CD4-positive, alpha-beta T cell treated with Interleukin-17A for 1 hour (primary cell): ENCODE measurements around the gene LRFN2.

Experiments
- DNase-seq: peaks from one replicate; pipeline ENCODE4 v3.0.0-alpha.2; 2020

Gene LRFN2

GRCh38 chr6:40509716-40510260, 77.4 kb downstream of the LRFN2 start:
- DNase-seq: no peak

DNA sequence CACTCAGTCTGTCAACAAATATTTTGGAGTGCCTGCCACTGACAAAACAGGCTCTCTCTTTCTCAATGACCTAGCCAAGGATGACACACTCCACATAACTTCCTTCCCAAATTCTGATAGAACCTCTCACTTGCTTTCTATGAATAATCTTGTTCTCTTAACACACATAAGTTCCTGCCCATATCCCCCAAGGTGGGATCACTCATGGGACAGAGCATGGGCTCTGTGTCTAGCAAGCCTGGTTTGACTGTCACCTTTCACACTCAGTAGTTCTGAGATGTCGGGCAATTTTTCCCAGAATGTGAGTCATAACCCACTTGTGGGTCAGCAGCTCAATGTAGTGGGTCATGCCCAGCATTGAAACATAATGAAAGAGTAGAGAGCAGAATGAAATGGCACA, 78.1 kb downstream of the LRFN2 start:
- DNase-seq: no peak

GRCh38 chr6:40506954-40507353, 80.2 kb downstream of the LRFN2 start:
- DNase-seq: no peak

GRCh38 chr6:40505191-40505810, 81.9 kb downstream of the LRFN2 start:
- DNase-seq: no peak

DNA sequence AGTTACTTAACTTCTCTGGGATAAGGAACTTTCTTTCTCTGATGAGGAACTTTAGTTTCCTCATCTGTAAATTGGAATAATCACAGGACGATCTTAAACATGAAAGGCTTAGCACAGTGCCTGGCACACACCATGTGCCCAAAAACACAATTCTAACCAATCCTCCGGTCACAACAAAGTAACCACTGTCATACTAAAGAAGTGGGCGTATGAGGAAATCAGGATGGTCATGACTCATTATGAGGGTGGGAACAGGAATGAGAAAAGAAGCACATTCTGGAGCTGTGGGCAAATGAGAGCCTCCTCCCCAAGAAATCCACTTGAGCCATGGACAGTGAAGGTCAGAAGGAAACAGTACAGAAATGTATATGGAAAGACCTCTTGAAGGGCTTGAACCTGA, 82.9 kb downstream of the LRFN2 start:
- DNase-seq: no peak

GRCh38 chr6:40500227-40500626, 86.9 kb downstream of the LRFN2 start:
- no peak for DNase-seq

- no peak for DNase-seq
These were observed 87.9 kb downstream of the LRFN2 start for GRCh38 chr6:40499215-40499614.

GRCh38 chr6:40498148-40498547, 89.0 kb downstream of the LRFN2 start:
- no peak for DNase-seq

GRCh38 chr6:40492187-40492586, 95.0 kb downstream of the LRFN2 start:
- no peak for DNase-seq

DNA sequence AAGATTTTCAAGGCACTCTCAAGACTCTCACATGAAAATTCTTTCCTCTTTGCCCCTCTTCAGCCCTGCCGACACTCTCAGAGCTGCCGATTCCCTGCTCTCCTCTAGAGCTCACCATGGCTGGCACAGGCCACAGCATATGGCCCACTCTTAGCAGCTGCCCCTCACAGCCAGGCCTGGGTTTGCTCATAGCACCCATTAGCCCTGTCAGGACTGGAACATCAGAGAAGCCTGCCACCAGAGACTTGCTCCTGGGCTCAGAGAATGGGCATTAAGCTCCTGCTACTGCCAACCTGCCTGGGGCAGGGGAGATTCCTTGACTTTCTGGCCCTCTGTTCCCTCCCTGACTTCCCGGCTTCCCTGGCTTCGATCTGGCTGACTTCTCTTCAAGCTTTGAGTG, 96.7 kb downstream of the LRFN2 start:
- no peak for DNase-seq

- DNase-seq: no peak
These were observed 97.4 kb downstream of the LRFN2 start for GRCh38 chr6:40489798-40490197.

DNA sequence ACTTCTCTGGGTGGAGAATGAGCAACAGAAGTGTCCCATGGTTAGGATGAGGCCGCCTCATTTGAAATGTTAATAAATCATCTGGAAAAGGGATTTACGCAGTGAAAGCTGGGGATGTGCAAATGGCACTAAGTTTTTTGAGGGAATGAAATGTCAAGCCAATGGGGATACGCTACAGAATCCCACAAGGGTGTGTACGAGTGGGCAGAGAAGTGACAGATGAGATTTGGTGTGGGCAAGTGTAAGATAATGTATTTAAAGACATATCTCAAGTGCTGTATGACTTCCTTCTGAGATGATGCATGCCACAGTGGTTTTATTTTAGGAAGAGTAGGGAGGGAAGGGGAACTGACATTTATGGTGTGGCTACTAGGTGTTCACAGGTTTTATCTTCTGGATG, 100.6 kb downstream of the LRFN2 start:
- DNase-seq: no peak

- no peak for DNase-seq
These were observed 101.4 kb downstream of the LRFN2 start for GRCh38 chr6:40485795-40486194.

- no peak for DNase-seq
These were observed 101.9 kb downstream of the LRFN2 start for GRCh38 chr6:40485300-40485699.

- no peak for DNase-seq
These were observed 103.1 kb downstream of the LRFN2 start for GRCh38 chr6:40484066-40484465.

DNA sequence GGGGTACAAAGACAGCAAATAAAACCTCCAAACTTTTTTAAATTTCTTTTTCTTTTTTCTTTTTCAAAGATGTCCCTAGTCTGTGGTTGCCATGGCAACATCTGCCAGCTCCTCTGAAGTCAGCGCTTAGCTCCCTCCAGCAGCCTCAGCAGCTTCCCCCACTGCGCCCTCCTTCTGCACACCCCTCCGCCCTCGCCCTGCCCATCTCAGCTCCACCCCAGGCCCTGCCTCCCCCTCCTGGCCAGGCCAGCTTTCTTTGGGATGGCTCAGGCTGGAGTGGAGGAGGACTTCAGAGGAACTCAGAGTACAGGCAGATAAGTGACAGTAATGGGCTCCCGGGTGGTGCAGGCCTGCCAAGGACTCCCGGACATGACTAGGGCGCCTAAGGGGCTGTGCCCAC, 104.6 kb downstream of the LRFN2 start:
- DNase-seq: no peak

DNA sequence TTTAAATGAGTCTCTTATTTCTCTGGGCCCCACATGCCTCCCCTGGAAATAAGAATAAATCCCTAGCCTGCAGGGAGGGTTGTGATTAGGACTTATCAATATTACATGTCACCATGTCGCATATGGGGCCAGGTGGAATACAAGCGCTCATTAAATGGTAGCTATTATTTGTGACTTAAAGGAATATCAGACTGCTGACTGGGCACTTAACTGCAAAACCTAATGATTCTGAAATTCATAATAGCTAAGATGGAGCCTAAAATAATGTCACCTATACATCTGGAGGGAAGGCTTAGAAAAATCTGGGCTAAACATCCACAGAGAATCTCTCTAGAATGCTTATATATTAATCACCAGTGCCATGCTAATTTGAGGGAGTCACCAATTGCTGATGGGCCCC, 106.5 kb downstream of the LRFN2 start:
- DNase-seq: no peak

- no peak for DNase-seq
These were observed 107.5 kb downstream of the LRFN2 start for GRCh38 chr6:40479706-40480105.

DNA sequence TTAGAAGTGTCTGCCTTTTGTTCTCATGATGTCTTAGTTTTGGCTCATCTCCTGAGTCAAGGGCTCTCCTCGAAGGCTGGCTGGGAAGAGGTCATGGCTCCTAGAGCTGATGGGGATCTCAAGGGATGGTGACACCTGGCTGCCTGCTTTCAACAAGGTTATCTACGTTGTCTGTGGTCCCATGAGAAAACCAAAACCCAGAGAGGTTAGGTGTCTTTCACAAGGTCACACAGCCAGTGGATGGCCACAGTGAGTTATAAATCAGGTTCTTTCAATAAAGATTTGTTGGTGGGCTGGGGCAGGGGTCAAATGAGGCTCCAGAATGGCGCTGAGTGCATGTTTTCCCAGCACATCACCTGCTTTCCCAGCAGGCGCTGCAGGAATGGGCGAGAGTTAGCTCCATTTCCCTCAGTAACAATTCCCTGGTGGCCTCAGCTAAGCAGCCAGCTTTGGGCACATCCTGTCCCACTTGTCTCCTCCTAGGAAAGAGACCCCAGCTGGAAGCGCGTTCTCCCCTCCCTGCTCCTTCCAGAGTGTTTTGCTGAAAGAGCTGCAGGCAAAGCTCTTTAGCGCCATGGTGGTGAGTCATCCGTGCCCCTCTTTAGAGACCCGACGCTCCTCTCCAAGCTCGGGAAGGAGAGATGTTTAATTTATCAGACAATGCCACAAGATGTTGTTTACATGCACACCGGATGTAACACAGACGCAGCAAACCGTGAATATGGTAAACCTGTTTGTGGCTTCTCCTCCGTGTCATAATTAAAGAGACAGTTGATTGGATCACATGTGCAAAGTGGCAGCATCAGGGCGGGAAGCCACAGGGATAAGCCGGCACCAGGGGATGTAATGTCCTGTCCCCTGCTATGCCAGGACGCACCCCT, 109.7 kb downstream of the LRFN2 start:
- peak; percentile 68 for DNase-seq

- DNase-seq: no peak
These were observed 110.5 kb downstream of the LRFN2 start for GRCh38 chr6:40476673-40477072.

- no peak for DNase-seq
These were observed 112.2 kb downstream of the LRFN2 start for GRCh38 chr6:40474937-40475336.

DNA sequence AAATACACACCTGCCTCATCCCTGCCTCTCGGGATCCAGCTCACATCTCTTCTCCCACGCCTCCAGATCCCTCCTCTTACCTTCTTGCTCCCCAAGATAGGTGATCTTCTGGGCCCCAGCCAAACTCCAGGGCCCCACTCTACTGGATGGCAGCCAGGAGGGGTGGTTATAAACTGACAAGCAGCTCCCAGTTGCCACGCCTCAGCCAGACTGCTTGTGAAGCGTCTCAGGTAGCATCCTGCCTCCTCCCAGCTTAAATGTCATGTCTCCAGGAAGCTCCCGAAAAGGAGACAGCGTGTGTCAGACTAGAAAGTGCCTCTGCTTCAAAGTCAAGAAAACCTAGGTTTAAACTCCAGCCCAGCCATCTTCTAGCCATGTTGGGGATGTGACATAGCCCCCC, 114.1 kb downstream of the LRFN2 start:
- no peak for DNase-seq

GRCh38 chr6:40472353-40472752, 114.8 kb downstream of the LRFN2 start:
- DNase-seq: no peak

DNA sequence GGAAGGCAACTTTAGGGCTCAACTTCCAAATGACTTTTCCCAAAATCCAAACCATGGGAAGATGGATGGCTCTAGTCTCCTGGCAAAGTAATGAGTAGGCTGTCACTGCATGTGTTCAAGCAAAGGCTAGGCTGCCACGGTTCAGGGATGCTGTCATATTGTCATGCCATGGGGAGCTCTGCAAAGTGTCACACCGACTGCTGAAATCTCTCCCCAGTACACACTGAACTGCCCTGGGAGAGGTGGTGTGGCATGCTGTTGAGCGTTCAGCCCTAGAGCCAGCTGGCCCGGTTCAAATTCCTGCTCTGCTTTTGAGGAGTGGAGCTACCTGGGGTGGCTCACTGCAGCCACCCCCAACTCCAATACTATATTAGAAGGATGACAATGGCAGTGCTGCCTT, 115.9 kb downstream of the LRFN2 start:
- DNase-seq: no peak
